ENCODE data around the gene PIK3C2G. TPM values are rescaled to one million over a fixed set of nuclear protein-coding genes. Genes with fewer than 3 reads are reported as not detected.

The PIK3C2G gene
- total and polyA plus RNA-seq, 2 donors from 2014 or later, result 4.4 to 5.8 TPM

DNA sequence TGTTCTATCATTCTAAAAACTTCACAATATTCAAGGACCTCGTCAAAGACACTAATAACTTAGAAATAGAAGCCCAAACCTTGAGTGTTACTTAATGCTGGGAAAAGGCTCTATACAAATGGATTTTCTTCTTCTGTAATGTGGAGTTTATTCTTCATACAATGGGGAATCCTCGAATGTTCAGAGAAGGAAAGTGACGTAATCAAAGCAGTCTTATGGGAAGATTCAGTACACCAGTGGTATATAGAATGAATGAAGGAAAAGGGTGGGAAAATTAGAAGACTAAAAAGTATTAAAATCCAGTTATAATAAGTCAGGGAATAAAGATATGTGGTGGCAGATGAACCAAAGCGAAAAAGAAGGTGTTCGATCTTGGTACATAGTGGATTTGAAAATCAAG, 370.0 kb downstream of the PIK3C2G start:
- H3K9ac ChIP-seq (ENCODE audit: low read length in 3 of 3), result no peak overlapping the region
- H3K27ac ChIP-seq (ENCODE audit: low read depth in 2 of 2, low read length in 2 of 2), result no peak overlapping the region
- intact Hi-C loops (cut with DNase I), result no loop called here
- H3K4me1 ChIP-seq (ENCODE audit: control insufficient read depth in 2 of 3, insufficient read depth in 2 of 3, low read depth in 1 of 3, low read length in 3 of 3), result no peaks in the 10 kb centered on the region
- no peak overlapping the region for H3K4me3 ChIP-seq (ENCODE audit: low read length in 3 of 3)
- TF ChIP-seq, protein P1, sequence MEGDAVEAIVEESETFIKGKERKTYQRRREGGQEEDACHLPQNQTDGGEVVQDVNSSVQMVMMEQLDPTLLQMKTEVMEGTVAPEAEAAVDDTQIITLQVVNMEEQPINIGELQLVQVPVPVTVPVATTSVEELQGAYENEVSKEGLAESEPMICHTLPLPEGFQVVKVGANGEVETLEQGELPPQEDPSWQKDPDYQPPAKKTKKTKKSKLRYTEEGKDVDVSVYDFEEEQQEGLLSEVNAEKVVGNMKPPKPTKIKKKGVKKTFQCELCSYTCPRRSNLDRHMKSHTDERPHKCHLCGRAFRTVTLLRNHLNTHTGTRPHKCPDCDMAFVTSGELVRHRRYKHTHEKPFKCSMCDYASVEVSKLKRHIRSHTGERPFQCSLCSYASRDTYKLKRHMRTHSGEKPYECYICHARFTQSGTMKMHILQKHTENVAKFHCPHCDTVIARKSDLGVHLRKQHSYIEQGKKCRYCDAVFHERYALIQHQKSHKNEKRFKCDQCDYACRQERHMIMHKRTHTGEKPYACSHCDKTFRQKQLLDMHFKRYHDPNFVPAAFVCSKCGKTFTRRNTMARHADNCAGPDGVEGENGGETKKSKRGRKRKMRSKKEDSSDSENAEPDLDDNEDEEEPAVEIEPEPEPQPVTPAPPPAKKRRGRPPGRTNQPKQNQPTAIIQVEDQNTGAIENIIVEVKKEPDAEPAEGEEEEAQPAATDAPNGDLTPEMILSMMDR (IDR thresholded peaks at IDR 0.05; ENCODE audit: borderline replicate concordance, extremely low read depth, insufficient read depth), result no peak
- DNase-seq (no peak), FAIRE-seq (no peak)
- H3K36me3 ChIP-seq (ENCODE audit: control insufficient read depth in 2 of 3, insufficient read depth in 3 of 3, low read length in 3 of 3), result no peaks in the 10 kb centered on the region
- H3K9me3 ChIP-seq (ENCODE audit: control insufficient read depth in 2 of 3, insufficient read depth in 1 of 3, low read length in 3 of 3), result peaks cover 0 to 7% (median 2%) of the 10 kb centered on the region in 3 donors
- H3K27me3 ChIP-seq (ENCODE audit: control insufficient read depth, insufficient read depth, low read length), result no peaks in the 10 kb centered on the region

DNA sequence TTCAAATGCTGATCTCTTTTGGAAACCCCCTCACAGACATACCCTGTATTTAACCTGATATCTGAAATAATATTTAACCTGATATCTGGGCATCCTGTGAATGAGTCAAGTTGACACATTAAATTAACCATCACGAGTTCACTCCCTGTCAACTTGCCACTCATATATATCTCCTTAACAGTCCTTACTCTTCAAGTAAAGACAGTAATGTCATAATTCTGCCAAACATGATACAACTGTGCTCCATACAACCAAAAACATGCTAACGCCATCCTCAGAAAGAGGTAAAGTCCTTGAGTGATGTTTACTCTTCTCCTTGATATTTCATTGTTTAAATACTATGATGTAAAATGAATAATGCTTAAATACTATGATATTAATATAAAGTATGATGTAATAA, 371.5 kb downstream of the PIK3C2G start:
- Histone ChIP-seq H3K9ac (ENCODE audit: low read length in 3 of 3) (no peak overlapping the region), H3K27ac (ENCODE audit: low read depth in 2 of 2, low read length in 2 of 2) (no peak overlapping the region), H3K4me1 (ENCODE audit: control insufficient read depth in 2 of 3, insufficient read depth in 2 of 3, low read depth in 1 of 3, low read length in 3 of 3) (no peaks in the 10 kb centered on the region), H3K27me3 (ENCODE audit: control insufficient read depth, insufficient read depth, low read length) (no peaks in the 10 kb centered on the region), H3K9me3 (ENCODE audit: control insufficient read depth in 2 of 3, insufficient read depth in 1 of 3, low read length in 3 of 3) (no peaks in the 10 kb centered on the region), H3K36me3 (ENCODE audit: control insufficient read depth in 2 of 3, insufficient read depth in 3 of 3, low read length in 3 of 3) (no peaks in the 10 kb centered on the region), H3K4me3 (ENCODE audit: low read length in 3 of 3) (no peak overlapping the region)
- intact Hi-C loops (cut with DNase I), result no loop called here
- FAIRE-seq (no peak), DNase-seq (no peak)
- TF ChIP-seq, protein P1 (IDR thresholded peaks at IDR 0.05; ENCODE audit: borderline replicate concordance, extremely low read depth, insufficient read depth), result no peak

DNA sequence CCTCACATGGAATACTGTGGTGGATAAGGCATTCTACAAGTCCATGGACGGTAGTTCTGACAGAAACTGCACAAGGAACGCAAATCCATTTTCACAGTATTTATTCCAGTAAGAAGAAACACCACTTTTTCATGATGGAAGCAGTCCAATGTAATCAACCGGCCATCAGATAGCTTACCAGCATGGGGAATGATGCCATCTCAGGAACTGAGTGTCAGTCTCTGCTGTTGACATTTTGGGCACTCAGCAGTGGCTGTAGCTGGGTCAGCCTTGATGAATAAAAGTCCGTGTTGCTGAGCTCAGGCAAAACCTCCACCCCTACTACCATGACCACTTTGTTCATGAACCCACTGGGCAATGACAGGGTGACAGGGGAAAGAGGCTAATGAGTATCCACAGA, 373.1 kb downstream of the PIK3C2G start:
- TF ChIP-seq, protein P1 (IDR thresholded peaks at IDR 0.05; ENCODE audit: borderline replicate concordance, extremely low read depth, insufficient read depth), result no peak
- H3K9ac ChIP-seq (ENCODE audit: low read length in 3 of 3), result no peak overlapping the region
- no peak for FAIRE-seq
- no peaks in the 10 kb centered on the region for H3K4me1 ChIP-seq (ENCODE audit: control insufficient read depth in 2 of 3, insufficient read depth in 2 of 3, low read depth in 1 of 3, low read length in 3 of 3)
- no peak overlapping the region for H3K4me3 ChIP-seq (ENCODE audit: low read length in 3 of 3)
- no peaks in the 10 kb centered on the region for H3K9me3 ChIP-seq (ENCODE audit: control insufficient read depth in 2 of 3, insufficient read depth in 1 of 3, low read length in 3 of 3)
- no peaks in the 10 kb centered on the region for H3K27me3 ChIP-seq (ENCODE audit: control insufficient read depth, insufficient read depth, low read length)
- H3K36me3 ChIP-seq (ENCODE audit: control insufficient read depth in 2 of 3, insufficient read depth in 3 of 3, low read length in 3 of 3), result no peaks in the 10 kb centered on the region
- H3K27ac ChIP-seq (ENCODE audit: low read depth in 2 of 2, low read length in 2 of 2), result no peak overlapping the region
- intact Hi-C loops (cut with DNase I), result no loop called here
- no peak for DNase-seq

DNA sequence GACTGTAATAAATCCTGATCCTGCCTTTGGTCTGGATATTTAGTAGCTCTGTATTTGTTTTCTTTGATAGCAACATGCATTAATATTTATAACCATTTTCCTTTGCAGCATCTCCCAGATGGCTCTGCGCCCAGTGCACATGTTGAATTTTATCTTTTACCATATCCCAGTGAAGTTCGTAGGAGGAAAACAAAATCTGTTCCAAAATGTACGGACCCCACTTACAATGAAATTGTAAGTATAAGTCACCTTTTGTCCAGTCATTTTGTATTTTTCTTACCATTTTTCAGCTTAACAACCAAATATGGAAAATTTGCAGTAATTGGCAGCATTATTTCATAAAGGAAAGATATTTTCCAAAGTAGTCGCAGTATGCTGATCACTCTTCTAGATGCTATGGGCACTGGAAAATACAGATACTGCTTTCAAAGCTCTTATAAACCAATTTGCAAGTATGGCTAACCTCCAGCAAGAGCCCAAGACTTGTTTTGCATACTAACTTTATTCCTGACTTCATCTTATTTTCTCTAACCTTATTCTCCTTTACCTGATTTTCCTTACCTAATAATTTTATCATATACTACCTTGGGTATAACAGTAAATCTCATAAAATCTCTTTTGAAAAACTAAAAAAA, 379.1 kb downstream of the PIK3C2G start:
- FAIRE-seq (no peak), DNase-seq (peak in 2 of 5 donors; percentile 13 to 62)
- H3K27me3 ChIP-seq (ENCODE audit: control insufficient read depth, insufficient read depth, low read length), result no peaks in the 10 kb centered on the region

More for the DNA sequence above, 379.1 kb downstream of the PIK3C2G start:
- Histone ChIP-seq H3K4me1 (ENCODE audit: control insufficient read depth in 2 of 3, insufficient read depth in 2 of 3, low read depth in 1 of 3, low read length in 3 of 3) (peaks cover 0 to 2% (median 0%) of the 10 kb centered on the region in 3 donors), H3K36me3 (ENCODE audit: control insufficient read depth in 2 of 3, insufficient read depth in 3 of 3, low read length in 3 of 3) (no peaks in the 10 kb centered on the region), H3K9me3 (ENCODE audit: control insufficient read depth in 2 of 3, insufficient read depth in 1 of 3, low read length in 3 of 3) (no peaks in the 10 kb centered on the region), H3K9ac (ENCODE audit: low read length in 3 of 3) (no peak overlapping the region), H3K27ac (ENCODE audit: low read depth in 2 of 2, low read length in 2 of 2) (no peak overlapping the region), H3K4me3 (ENCODE audit: low read length in 3 of 3) (no peak overlapping the region)
- intact Hi-C loops (cut with DNase I), result no loop called here
- TF ChIP-seq, protein P1 (IDR thresholded peaks at IDR 0.05; ENCODE audit: borderline replicate concordance, extremely low read depth, insufficient read depth), result no peak

Measured in kidney (tissue), 14 donors.